ENCODE measurements around the gene MAEA.
"Not testable (repeated sequence)": the region's sequence is repeated elsewhere in the genome, so short reads cannot be mapped to it uniquely, and the experiment has no call there.

Gene MAEA

GRCh38 chr4:1370321-1371124, 80.8 kb downstream of the MAEA start:
- DNase-seq, result no peak

DNA sequence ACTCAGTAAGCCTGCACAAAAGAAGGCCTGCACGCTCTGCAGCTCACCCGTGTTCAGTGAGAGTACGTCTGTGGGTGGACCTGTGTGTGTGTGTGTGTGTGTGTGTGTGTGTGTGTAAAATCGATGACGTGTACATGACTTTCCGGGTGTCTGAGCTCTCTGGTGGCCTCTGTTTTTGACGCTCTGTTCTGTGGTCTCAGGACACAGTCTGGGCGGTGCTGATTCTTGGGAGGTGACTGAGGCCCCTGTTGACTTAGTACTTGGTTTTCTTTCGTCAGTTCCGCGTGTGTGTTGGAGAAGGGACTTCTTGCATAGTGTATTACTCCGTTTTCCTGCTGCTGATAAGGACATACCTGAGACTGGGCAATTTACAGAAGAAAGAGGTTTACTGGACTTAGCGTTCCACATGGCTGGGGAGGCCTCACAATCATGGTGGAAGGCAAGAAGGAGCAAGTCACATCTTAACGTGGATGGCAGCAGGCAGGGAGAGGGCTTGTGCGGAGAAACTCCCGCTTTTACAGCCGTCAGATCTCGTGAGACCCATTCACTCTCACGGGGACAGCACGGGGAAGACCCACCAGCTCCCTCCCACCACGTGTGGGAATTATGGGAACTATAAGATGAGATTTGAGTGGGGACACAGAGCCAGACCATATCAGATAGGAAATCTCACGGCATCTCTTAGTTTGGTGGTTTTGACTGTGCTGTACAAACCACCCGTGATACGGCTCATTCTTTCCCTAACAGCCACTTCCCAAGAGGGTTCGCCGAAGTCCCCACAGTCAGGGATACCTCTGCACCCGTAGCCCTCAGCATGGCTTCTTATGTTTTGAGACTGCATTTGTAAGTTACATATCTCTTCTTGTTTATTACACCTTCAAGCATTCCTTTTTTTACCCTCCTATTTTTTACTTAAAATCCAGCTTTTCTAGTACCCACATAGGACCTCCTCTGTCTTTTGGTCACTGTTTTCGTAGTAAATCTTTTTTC, 81.8 kb downstream of the MAEA start:
- no peak for DNase-seq

- not testable (repeated sequence) for DNase-seq
Observed at GRCh38 chr4:1372576-1372975, 82.9 kb downstream of the MAEA start.

GRCh38 chr4:1373892-1374705, 84.4 kb downstream of the MAEA start:
- DNase-seq, result no peak

DNA sequence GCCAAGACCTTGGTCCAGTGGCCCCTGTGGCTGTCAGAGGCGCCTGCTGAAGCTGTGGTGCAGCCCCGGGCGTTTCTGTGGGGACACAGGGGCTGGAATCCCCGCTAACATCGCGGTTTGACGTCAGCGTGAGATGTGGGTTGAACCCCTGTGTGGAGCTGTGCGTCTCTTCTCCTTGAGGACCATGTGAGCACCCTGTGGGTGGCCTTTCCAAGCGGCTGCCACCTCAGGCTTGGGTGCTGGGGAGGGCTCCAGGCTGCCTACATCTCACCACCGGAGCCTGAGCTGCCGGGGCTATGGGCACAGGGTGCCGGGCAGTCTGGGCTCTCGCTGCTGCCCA, 85.0 kb downstream of the MAEA start:
- no peak for DNase-seq

DNA sequence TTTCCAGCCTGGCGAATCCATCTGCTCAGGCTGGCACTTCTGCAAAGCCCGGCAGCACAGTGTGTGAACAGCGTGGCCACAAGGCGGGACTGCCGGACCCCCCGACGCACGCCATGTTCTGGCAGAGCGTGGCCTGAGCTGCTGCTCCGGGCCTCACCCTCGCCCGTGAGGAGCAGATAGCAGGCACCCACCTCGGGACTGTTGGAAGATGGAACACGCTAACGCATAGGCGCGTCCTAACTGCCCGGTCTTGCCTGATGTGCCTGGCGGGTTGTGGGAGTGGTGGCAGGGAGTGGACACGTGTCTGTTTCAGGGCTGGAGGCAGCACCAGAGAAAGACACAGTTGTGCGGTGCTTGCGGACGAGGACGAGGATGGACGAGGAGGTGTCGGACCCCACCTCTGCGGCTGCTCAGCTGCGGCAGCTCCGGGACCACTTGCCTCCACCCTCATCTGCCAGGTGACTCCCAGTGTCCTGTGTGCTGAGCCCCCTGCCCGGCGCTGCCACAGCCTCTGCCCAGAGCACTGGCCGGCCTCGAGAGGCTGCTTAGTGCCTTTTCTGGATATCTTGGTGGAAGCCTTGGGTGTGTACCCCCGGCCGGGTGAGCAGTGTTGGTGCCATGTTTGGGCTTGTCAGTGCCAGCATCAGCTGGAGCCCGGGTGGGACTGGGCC, 85.5 kb downstream of the MAEA start:
- no peak for DNase-seq

GRCh38 chr4:1375761-1376322, 86.2 kb downstream of the MAEA start:
- no peak for DNase-seq

DNA sequence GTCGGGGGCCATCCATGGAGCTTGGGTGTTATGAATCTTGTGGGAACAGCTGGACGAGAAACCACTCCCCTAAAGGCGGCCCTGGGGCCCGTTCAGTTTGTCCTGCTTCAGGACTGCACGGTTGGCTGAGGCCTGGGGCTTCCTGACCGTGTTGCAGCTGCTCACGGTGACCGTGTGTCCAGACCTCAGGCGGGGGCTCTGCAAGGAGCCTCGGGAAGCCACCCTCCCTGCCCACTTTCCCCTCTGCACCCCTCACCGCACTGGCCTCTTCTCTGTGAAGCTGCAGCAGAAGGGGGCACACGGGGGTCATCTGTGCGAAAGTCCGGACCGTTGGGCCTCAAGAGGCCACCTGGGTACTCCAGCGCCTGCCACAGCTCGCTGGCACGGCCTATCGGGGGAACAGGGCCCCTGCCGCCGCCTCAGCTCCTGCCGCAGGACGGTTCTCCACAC, 86.7 kb downstream of the MAEA start:
- DNase-seq, result no peak

DNA sequence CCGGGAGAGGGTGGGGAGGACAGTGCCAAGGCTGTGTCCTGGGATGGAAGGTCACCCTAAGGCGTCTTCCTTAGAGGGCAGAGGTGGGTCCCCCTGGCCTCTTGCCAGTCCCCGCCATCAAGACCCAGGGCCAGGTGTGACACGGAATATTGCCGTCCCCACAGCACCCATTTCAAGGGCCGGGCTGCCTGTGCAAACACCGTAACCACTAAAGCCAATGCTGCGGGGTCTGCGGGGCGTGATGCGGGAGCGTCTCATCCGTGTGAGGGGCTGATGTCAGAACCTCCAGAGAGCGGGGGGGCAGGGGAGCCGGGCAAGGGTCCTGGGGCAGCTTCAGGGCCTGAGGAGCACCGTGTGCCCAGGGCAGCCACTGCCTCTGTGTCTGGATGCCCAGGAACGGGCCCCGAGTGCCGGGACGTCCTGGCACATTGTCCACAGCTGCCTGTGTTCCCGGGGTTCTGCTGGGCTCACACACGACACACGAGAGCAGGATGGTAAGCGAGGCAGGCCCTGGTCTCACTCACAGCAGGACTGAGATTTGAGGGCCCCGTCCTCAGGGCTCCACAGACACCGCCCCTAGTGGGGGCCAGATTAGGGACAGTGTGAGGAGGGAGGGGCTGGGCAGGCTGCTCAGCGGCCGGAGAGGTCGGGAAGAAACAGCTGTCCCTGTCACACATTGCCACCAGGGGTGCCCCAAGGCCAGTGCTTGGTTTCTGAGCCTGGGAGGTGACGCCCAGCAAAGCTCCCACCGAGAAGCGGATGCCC, 87.3 kb downstream of the MAEA start:
- no peak for DNase-seq

- no peak for DNase-seq
Observed at GRCh38 chr4:1377606-1378261, 88.0 kb downstream of the MAEA start.

- DNase-seq, result no peak
Observed at GRCh38 chr4:1378559-1379231, 89.0 kb downstream of the MAEA start.

DNA sequence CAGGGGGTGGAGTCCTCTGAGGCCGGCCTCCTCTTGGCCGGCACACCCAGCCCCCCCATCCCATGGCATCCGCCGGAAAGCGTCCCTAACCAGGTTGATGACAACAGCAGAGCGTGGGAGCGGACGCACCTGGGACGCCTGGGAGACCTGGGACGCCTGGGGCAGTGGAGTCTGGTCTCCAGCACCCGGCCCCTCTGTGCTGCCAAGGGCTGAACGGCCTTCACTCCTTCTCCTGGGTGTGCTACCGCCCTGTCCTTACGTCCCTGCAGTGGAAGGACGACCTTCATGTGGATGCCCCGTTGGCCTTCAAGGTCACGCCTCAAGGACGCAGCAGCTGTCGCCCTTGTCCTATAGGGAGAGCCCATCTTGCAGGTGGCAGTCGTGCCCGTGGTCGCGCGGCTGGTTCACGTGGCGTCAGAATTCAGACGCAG, 89.7 kb downstream of the MAEA start:
- DNase-seq, result no peak

DNA sequence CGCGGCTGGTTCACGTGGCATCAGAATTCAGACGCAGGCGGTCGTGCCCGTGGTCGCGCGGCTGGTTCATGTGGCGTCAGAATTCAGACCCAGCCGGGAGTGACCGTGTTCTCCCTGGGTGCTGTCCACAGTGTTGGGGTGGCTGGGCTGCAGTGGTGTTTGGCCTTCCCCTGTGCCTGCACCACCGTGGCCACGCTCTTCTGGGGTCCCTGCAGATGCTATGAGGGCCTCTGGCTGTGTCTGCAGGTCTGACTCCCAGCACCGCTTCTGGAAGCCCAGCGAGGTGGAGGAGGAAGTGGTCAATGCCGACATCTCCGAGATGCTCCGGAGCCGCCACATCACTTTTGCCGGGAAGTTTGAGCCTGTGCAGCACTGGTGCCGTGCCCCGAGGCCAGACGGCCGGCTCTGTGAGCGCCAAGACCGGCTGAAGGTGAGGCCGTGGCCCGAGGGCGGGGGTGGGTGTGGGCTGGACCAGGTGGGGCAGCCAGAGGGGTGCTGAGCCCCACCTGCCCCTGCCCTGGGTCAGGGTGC, 90.2 kb downstream of the MAEA start:
- no peak for DNase-seq

DNA sequence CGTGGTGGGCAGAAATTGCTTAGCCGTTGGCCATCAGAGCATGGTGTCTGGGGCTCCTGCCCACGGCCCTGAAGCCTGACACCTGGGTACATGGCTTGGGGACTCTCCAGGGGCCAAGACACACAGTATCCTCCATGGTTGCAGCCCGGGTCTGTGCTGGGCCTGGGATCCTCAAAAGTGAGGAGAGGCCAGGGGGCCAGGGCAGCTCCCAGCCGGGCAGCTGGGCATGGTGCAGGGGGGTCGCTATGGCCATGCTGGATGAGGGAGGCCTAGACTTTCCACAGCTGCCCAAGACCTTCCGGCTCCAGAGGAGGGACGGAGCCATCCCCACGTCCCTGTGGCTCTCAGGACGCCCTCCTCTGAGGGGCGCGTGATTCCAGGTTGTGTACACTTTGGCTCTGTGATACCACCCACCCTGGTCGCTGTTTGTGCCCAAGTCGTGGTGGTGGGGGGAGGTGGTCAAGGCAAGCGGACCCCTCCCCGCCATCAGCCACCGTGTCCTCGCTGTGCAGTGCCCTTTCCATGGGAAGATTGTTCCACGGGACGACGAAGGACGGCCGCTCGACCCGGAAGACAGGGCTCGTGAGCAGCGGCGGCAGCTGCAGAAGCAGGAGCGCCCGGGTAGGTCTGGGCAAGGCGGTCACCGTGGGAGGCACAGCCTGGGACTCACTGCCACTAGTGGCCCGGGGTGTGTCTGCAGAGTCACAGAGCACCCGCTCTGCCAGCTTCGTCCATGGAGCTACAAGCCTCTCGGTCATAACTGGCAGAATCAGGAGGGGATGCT, 90.9 kb downstream of the MAEA start:
- no peak for DNase-seq

- DNase-seq, result no peak
Observed at GRCh38 chr4:1381181-1381621, 91.5 kb downstream of the MAEA start.

DNA sequence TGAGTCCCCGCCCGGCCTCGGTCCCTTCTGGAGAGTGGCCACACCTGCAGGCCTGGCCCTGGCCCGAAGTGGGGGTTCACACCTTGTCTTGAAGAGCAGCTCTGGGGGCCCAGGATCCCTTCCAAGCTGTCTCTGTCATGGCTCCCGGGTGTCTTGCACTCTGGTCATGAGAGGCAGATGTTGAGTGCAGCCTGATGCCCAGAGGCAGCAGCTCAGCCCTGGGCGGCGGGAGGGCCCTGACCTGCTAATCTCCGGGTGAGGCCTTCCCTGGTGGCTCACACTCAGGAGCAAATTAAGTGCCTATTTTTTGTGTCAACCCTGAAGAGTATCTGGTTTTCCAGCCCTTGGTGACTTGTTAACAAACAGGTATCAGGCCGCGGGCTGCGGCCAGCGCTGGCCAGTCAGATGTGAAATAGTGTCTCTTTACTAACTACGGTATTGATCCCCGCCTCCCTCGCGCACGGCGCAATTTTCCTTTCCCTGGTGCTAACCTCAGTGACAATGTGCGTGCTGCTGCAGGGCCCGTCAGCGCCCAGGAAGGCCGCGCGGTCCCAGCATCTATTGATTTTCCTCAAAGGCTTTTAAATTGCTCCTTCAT, 92.4 kb downstream of the MAEA start:
- DNase-seq, result no peak

DNA sequence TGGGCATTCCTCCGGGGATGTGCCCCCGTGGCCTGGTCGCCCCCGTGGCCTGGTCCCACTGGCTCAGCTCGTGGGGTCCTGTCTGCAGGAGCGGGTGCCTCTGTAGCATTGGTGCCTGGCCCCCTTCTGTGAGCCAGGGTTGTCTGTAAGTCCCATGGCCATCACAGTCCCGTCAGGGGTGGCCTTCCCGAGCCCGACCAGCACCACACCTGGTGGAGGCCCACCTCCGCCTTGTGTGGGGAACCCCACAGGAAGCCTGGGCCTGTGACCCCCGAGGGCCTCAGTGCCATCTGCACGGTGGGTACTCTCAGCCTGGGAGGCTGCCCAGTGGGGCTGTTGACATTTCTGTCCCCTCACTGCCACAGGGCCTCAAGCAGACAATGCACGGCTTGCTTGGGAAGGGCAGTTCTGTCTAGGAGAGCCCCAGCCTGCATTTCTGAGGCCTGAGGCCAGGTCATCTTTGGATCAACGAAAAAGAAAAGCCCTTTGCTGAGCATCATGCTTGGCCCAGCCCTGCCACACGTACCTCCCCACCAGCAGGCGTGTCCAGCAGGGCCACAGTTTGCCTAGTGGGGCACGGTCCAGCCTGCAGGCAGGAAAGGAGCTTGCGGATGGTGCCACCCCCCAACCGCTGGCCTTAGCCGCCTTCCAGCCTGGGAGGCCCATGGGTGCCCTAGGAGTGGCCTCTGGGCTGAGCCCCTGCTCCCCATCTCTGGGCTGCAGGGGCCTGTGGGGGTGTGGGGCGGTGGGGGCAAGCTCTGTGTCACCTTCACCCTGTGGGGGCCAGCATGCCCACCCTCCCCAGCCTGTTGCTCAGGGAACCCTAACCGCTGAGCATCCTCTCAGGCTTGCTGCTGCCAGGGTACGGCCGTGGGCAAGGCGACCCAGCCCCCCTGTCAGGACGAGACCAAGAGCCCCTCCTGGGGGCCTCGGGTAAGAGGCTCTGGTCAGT, 93.4 kb downstream of the MAEA start:
- no peak for DNase-seq

Measured in 8988T (cell line).